Dermis microvascular lymphatic vessel endothelial cell (primary cell): Measurements from ENCODE around the gene TENM3. TPM values are rescaled to one million over a fixed set of nuclear protein-coding genes. Genes with fewer than 3 reads are reported as not detected.
"Not testable (repeated sequence)": the region's sequence is repeated elsewhere in the genome, so short reads cannot be mapped to it uniquely, and the experiment has no call there.

Experiments
- DNase-seq, 2 donors: peaks; one replicate each; pipeline versions ENCODE4 v3.0.0 to v3.0.0-alpha.2; 2010; ENCODE audit warnings: low read depth in 2 of 2
- total RNA-seq: library from RNA; depleted of rRNA; stranded (reverse); fragments of >200 nt; gene quantifications from 2 replicates; pipeline ENCODE4 v1.2.1, GENCODE V29; 2014

The TENM3 gene
- 10.3 and 43.6 TPM in 2 replicates for total RNA-seq

GRCh38 chr4:182243204-182243603 is at the start of gene TENM3:
Gene TENM3 (plus strand): TSS chr4:182243402. CDS start chr4:182324021, 80,619 bp downstream.
- not testable (repeated sequence) for DNase-seq

GRCh38 chr4:182194091-182194824 is 48.9 kb upstream of the TENM3 start:
- DNase-seq, result no peak

- DNase-seq, result no peak
Measured at GRCh38 chr4:182197611-182198010, 45.6 kb upstream of the TENM3 start.

GRCh38 chr4:182201871-182202270 is 41.3 kb upstream of the TENM3 start:
- DNase-seq, result no peak

GRCh38 chr4:182202650-182203049 is 40.6 kb upstream of the TENM3 start:
- no peak for DNase-seq

- DNase-seq, result no peak
Measured at GRCh38 chr4:182203872-182204411, 39.3 kb upstream of the TENM3 start.

- DNase-seq, result no peak
Measured at GRCh38 chr4:182205306-182205705, 37.9 kb upstream of the TENM3 start.

- DNase-seq, result no peak
Measured at GRCh38 chr4:182206266-182206665, 36.9 kb upstream of the TENM3 start.

GRCh38 chr4:182206916-182207315 is 36.3 kb upstream of the TENM3 start:
- no peak for DNase-seq

- no peak for DNase-seq
Measured at GRCh38 chr4:182207830-182208396, 35.3 kb upstream of the TENM3 start.

- no peak for DNase-seq
Measured at GRCh38 chr4:182208526-182209050, 34.6 kb upstream of the TENM3 start.

GRCh38 chr4:182212211-182212761 is 30.9 kb upstream of the TENM3 start:
- no peak for DNase-seq

GRCh38 chr4:182213004-182213403 is 30.2 kb upstream of the TENM3 start:
- DNase-seq, result no peak

GRCh38 chr4:182215148-182215547 is 28.1 kb upstream of the TENM3 start:
- DNase-seq, result no peak

GRCh38 chr4:182216005-182216404 is 27.2 kb upstream of the TENM3 start:
- no peak for DNase-seq

- no peak for DNase-seq
Measured at GRCh38 chr4:182219411-182220056, 23.7 kb upstream of the TENM3 start.

- no peak for DNase-seq
Measured at GRCh38 chr4:182221987-182222386, 21.2 kb upstream of the TENM3 start.

GRCh38 chr4:182222766-182223165 is 20.4 kb upstream of the TENM3 start:
- DNase-seq, result no peak

- DNase-seq, result no peak
Measured at GRCh38 chr4:182223708-182224107, 19.5 kb upstream of the TENM3 start.

- DNase-seq, result no peak
Measured at GRCh38 chr4:182224192-182224850, 18.9 kb upstream of the TENM3 start.

- no peak for DNase-seq
Measured at GRCh38 chr4:182225257-182225852, 17.8 kb upstream of the TENM3 start.
